H4 (cell line): ENCODE data around the gene NOP9. TPM values are rescaled to one million over a fixed set of nuclear protein-coding genes. Genes with fewer than 3 reads are reported as not detected.
"Not testable (repeated sequence)": the region's sequence is repeated elsewhere in the genome, so short reads cannot be mapped to it uniquely, and the experiment has no call there.

Experiments used
- DNase-seq: peaks from one replicate; pipeline ENCODE4 v3.0.0-alpha.2; 2015; ENCODE audit warnings: low spot score
- total RNA-seq: library from RNA; depleted of rRNA; stranded (reverse); fragments of >200 nt; shearing (Covaris generic); gene quantifications from 2 replicates; pipeline ENCODE4 v1.2.3, GENCODE V29; 2014

Gene NOP9
- total RNA-seq, 1 experiment from 2014 or later = 5.7 TPM

- no peak for DNase-seq
Measured at GRCh38 chr14:24325041-24325530, 25.4 kb downstream of the NOP9 start.

- DNase-seq = no peak
Measured at GRCh38 chr14:24325963-24326362, 26.3 kb downstream of the NOP9 start.

DNA sequence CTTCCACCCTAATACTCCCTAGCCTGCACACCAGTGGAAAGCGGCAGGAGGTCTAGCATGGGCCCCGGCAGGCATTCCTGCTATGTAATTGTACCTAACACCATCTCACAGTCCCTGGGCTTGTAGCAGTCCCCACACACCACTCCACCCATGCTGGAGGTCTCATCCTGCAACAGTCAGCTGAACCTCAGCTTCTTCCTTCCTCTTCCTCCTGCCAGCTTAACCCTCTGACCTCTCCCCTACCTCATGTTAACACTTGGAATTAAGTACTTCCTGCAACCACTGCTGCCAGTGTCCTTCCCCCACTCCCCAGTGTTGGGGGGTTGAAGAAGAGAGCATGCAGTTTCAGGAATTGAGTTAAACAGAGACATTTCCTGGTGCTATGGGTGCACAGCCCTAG lies 27.7 kb downstream of the NOP9 start:
- DNase-seq = no peak

- not testable (repeated sequence) for DNase-seq
Measured at GRCh38 chr14:24327914-24328313, 28.3 kb downstream of the NOP9 start.

- no peak for DNase-seq
Measured at GRCh38 chr14:24329073-24329663, 29.5 kb downstream of the NOP9 start.

- DNase-seq = no peak
Measured at GRCh38 chr14:24329736-24330135, 30.1 kb downstream of the NOP9 start.

DNA sequence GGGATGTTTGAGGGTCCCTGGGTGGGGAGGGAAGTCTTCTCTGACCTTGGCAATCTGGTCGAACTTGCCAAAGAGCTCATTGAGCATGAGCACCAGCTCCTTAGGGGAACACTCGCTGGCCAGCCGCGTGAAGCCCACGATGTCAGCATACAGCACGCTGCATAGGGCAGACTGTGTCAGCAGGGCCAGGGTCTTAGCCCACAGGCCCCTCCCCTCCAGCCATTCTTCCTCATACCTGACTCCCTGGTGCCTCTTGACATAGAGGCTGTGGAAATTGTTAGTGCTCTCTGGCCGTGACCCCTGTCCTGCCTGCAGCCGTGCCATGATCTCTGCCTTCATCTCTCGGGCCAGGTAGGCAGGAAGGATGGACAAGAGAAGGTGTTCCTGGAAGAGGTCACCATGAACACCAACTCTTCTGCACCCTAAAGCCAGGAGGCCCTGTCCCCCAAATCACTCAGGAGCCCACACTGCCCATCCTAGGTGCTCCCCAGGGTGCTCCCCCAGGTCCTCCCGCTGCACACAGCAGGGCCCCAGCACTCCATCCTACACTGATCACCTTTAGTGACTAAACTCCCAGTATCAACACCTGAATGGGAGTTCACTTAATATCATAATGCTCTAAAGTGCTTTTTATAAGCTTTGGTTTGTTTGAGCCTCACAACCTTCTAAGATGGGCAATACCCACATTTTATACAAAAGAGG lies 31.5 kb downstream of the NOP9 start:
- no peak for DNase-seq

DNA sequence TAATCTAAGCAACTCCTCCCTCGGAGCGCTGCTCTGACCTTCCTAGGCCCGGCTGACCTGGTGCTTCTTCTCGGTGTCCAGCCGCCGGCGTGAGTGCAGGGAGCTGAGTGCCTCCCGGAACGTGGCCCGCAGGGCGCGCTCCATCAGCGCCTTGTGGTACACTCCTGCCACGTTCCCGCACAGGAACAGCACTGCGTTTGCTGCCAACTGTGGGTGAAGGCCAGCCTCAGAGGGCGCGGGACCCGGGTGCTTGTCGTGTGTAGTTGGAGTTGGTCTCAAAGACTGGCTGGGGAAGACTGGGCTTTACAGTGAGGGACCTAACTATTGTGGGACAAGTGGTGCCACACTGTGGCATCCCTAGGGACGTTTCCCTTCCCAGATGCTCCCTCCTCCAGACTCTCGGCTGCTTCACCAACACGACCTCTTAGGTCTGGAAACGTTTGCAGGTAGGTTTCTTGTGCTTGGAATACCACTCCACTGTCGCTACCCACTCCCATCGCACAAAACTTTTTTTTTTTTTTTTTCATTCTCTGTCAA lies 32.1 kb downstream of the NOP9 start:
- no peak for DNase-seq

DNA sequence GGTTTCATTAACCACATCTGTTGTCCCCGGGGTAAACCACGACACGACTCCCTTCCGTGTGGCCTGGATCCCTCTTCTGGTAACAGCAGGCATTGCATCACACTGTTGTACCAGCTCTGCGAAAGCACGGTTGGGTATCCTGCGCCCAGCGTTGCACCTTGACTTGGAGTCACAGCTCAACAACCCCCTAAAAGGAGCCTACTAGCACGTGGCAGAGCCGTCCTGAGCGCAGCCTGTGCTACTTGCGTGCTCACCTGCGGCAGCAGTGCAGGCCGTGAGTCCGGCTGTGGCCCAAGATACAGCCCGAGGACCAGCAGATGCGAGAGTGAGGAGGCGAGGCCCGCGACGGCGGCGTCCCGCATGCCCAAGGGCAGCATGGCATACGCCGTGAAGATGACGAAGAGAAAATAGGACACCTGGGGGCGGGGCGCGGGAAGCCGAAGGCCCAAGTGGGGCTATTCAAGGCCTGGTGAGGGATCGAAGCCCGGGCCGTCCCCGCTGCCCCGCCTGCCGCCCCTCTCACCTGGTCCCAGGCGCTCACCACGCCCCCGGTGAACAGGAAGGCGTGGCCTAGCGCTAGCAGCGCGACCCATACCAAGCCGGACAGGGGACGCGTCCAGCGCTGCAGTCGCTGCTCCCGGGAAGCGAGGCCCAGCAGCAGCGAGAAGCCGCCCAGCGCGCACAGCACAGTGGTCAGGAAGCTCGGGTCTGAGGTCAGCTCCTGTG lies 32.8 kb downstream of the NOP9 start:
- DNase-seq = peak; percentile 67

GRCh38 chr14:24334431-24335291 lies 35.0 kb downstream of the NOP9 start, which contains the start of gene ADCY4:
ADCY4 (minus strand) TSS chr14:24335071; CDS start chr14:24334652, 419 bp downstream.
- no peak for DNase-seq

DNA sequence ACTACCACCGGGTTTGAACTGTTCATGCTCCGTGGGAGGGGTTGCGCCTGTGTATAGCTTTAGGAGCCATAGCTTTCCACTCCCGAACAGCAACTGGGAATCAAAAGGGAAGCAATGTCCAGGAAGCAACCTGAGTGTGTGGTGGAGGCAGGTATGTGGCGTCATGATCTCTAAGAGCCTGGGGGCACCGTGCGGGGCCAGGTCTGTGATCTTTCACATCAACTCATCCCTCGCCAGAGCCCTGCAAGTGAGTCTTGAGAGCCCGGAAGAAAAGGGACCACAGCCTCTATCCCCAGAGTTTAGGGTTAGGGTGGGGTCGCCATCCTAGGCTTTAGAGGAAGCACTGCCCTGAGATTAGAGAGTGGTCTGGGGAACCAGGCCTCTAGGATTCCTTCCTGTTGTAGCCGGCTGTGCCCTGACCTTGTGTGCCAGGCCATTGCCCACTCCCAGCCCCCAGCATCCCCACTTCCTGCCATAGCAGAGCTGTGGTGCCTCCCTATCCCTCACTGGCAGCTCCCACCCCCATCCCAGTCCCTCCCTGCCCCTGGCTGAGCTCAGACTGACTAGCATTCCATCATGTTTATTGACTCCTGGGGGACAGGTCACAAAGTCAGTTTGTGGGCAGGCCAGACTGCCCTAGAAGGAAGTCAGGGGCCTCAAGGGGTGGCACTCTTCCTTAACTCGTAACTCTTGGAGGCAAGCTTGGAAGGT lies 36.0 kb downstream of the NOP9 start:
- no peak for DNase-seq

DNA sequence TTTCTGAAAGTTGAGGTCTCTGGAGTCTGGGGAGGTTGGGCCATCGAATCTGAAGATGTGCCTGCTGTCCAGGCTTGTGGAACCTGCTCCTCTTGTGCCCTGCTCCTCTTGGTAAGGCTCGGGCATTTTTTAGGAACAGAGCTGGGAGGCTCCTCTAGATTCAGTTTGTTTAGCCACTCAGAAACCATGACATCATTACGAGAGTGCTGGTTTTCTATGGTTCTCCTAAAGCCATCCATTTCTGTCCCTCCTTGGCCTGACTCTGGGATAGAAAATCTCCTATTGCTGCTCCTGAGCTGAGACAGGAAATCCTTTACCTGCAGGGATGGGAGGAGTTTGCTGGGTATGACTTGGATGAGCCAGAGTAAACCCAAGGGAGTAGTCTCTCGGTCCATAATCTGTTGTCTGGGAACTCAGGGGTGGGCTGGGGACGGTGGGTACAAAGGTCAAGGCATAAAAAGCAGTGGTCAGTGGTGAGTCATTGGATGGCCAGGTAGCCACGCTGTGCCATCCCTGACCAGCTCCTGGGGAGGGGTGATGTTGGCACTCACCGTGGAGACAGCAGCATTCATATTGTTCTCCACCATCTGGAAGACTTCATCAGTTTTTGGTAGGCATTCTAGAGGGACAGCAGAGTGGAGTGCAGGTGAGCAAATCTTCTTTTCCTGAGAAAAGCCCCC lies 37.6 kb downstream of the NOP9 start:
- no peak for DNase-seq

DNA sequence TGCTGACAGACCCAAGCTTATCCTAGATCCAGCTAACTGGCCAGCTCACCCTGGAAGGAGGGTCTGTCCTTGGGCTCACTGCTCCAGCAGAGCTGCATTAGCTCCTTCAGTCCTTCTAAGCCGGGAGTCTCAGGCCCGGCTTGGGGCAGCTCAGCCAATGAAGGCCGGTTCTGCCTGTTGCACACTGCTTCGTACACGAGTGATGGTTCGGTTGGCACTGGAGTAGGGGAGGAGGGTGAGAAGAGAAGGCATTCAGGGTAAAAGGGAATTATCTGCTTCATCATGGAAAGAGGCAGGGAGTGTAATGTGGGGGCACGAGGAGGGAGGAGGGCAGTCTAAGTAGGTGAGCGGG lies 38.1 kb downstream of the NOP9 start:
- DNase-seq = no peak

- DNase-seq = no peak
Measured at GRCh38 chr14:24338843-24339242, 39.2 kb downstream of the NOP9 start.

DNA sequence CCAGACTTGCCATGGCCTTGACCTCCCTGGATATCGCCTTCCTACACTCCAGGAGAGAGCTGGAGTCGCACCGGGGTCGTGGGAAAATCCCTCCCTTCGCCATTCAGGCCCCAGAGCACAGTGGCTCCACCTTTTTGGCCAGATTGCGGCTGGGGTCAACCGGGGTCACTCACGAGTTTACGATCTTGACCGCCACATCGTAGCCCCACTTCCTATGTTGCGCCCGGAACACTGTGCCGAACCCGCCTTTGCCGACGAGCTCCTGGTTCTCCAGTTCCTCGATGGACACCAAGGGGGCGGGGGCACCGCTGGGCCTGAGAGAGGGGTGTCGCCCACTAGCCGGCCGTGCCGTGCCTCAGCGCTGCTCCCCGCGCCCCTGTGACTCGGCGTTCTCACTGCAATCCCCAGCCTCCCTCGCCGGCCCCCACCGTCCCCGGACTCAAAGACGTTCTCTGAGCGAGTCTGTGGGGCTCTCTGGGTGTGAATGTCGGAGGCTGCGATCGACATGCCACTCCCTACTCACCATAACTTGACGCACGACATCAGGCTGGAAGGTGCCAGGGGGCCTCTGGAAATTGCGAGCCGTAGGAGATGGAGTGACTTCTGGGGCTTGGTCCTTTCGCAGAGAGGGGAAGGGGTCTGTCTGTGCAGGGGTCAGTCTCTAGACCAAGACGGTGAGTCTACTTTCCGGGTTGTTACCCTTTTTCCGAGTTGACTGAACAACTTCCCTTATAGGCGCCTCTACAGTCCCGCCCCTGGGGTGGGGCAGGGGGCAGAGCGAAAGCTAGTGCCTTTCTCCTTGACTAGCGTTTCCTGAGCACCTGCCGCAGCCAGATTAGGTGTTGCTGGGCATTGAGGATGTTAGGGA lies 39.9 kb downstream of the NOP9 start, which contains the start of gene RIPK3:
RIPK3 (minus strand) TSS at position 708 of the 868 bp plus-strand sequence; CDS start at position 543, 165 bp downstream.
- no peak for DNase-seq

DNA sequence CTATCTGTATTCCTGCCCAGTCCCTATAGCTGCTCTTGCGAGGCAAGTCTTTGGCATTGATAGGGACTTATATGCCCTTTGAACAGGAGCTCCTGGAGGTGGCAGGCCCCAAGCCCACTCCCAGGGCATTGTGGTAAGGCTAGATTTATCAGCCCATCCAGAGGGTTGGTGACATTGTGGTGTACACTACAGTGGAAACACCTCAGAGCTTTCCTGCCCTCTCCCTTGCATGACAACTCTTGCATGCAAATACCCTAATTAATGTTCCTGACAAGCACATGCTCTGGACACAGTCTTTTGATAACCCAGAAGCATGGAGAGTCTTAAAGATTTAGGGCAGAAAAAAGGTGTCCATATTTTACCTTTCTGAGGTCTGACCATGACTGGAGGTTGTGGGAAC lies 41.0 kb downstream of the NOP9 start:
- no peak for DNase-seq

DNA sequence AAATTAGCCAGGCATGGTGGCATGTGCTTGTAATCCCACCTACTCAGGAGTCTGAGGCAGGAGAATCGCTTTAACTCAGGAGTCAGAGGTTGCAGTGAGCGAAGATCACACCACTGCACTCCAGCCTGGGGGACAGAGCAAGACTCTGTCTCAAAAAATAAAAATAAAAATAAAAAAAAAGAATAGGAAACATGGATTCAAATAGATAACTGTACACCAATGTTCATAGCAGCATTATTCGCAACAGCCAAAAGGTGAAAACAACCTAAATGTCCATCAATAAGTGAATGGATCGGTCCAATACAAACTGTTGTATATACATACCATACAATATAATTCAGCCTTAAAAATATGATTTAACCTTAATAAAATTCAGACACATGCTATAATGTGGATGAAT lies 43.2 kb downstream of the NOP9 start:
- no peak for DNase-seq

DNA sequence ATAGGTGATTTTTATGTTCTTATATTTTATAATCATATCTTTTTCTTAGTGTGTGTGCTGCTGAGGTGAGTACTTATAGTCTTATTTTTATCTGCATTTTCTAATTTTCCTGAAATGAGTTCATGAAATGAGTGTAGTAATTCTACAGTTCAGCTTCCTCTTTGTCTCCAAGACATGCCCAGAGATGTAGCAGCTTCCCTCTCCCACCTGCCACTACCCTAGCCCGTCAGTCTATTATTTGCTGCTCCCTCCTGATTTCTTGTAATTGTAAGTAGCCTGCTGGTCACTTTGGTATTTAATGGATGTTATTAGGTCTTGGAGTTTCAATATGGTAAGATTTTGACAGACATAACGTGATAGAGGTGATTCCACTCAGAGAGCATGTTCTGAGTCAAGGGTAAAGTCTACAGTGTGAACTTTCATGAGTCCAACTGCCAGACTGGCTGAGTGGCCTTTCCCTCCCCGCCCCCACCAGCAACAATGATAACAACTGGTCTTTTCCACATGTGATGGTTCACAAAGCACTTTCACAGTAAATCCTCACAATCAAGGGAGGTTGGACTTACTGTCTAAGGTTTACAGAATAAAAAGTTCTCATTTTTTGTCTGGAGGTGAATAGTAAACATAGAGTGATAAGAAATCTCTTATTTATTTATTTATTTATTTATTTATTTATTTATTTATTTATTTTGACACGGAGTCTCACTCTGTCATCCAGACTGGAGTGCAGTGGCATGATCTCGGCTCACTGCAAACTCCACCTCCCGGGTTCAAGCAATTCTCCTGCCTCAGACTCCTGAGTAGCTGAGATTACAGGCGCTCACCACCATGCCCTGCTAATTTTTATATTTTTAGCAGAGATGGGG lies 44.4 kb downstream of the NOP9 start:
- no peak for DNase-seq
